Astrocyte (in vitro differentiated cells and primary cell): ENCODE measurements around the gene ZFPM1.

Experiments used
- CTCF ChIP-seq: IDR thresholded peaks from 2 replicates; pipeline ENCODE4 v1.5.1; 2011; ENCODE audit warnings: low read depth, mild to moderate bottlenecking, inconsistent platforms, low read length, moderate library complexity; ENCODE audit not compliant: insufficient read depth
- EZH2 ChIP-seq: IDR thresholded peaks from 2 replicates; pipeline ENCODE4 v1.6.1; 2012; ENCODE audit warnings: mild to moderate bottlenecking, low read length, inconsistent platforms; ENCODE audit not compliant: insufficient read depth

- TF ChIP-seq CTCF (no peak), EZH2 (no peak)
Observed at GRCh38 chr16:88439016-88439415, 14.1 kb upstream of the ZFPM1 start.
